ENCODE results near the gene RFX6.

The RFX6 gene

GRCh38 chr6:116945809-116946208 is 68.8 kb downstream of the RFX6 start:
- Histone ChIP-seq H3K4me3 (no peak overlapping the region), H3K27me3 (no peaks in the 10 kb centered on the region), H3K36me3 (no peaks in the 10 kb centered on the region), H3K4me1 (no peaks in the 10 kb centered on the region), H3K9me3 (no peaks in the 10 kb centered on the region), H3K27ac (no peak overlapping the region)
- no peak for TF ChIP-seq CTCF (IDR thresholded peaks at IDR 0.05)
- no peak for DNase-seq
- intact Hi-C loops (cut with DNase I; ENCODE audit: low total_unique reads): no loop called here

- Histone ChIP-seq H3K36me3 (no peaks in the 10 kb centered on the region), H3K9me3 (no peaks in the 10 kb centered on the region), H3K27me3 (no peaks in the 10 kb centered on the region), H3K27ac (no peak overlapping the region), H3K4me3 (no peak overlapping the region), H3K4me1 (no peaks in the 10 kb centered on the region)
- no peak for TF ChIP-seq CTCF (IDR thresholded peaks at IDR 0.05)
- intact Hi-C loops (cut with DNase I; ENCODE audit: low total_unique reads): no loop called here
- DNase-seq: no peak
Observed at GRCh38 chr6:116948533-116949304, 71.7 kb downstream of the RFX6 start.

GRCh38 chr6:116949964-116950363 is 72.9 kb downstream of the RFX6 start:
- Histone ChIP-seq H3K27me3 (no peaks in the 10 kb centered on the region), H3K4me3 (no peak overlapping the region), H3K36me3 (no peaks in the 10 kb centered on the region), H3K4me1 (no peaks in the 10 kb centered on the region), H3K9me3 (no peaks in the 10 kb centered on the region), H3K27ac (no peak overlapping the region)
- TF ChIP-seq CTCF (IDR thresholded peaks at IDR 0.05): no peak
- DNase-seq: no peak
- intact Hi-C loops (cut with DNase I; ENCODE audit: low total_unique reads): no loop called here

- no peak overlapping the region for H3K27ac ChIP-seq
- H3K27me3 ChIP-seq: no peaks in the 10 kb centered on the region
- H3K4me3 ChIP-seq: no peak overlapping the region
- H3K9me3 ChIP-seq: no peaks in the 10 kb centered on the region
- intact Hi-C loops (cut with DNase I; ENCODE audit: low total_unique reads): no loop called here
- DNase-seq: no peak
- no peaks in the 10 kb centered on the region for H3K36me3 ChIP-seq
- no peak for TF ChIP-seq CTCF (IDR thresholded peaks at IDR 0.05)
- no peaks in the 10 kb centered on the region for H3K4me1 ChIP-seq
Observed at GRCh38 chr6:116954335-116954734, 77.3 kb downstream of the RFX6 start.

GRCh38 chr6:116954938-116955337 is 77.9 kb downstream of the RFX6 start:
- intact Hi-C loops (cut with DNase I; ENCODE audit: low total_unique reads): no loop called here
- TF ChIP-seq CTCF (IDR thresholded peaks at IDR 0.05): no peak
- no peaks in the 10 kb centered on the region for H3K9me3 ChIP-seq
- H3K4me3 ChIP-seq: no peak overlapping the region
- no peak overlapping the region for H3K27ac ChIP-seq
- no peak for DNase-seq
- no peaks in the 10 kb centered on the region for H3K4me1 ChIP-seq
- no peaks in the 10 kb centered on the region for H3K27me3 ChIP-seq
- no peaks in the 10 kb centered on the region for H3K36me3 ChIP-seq

All from tibial artery (tissue), 4 donors.